CD4-positive, alpha-beta T cell treated with Interleukin-4 for 1 hour (primary cell): ENCODE results near the gene C2orf69.

Experiments
- DNase-seq, 2 donors: peaks; one replicate each; pipeline ENCODE4 v3.0.0-alpha.2; 2020 to 2022

Gene C2orf69

GRCh38 chr2:199973703-199974102, 62.6 kb downstream of the C2orf69 start:
- no peak for DNase-seq

DNA sequence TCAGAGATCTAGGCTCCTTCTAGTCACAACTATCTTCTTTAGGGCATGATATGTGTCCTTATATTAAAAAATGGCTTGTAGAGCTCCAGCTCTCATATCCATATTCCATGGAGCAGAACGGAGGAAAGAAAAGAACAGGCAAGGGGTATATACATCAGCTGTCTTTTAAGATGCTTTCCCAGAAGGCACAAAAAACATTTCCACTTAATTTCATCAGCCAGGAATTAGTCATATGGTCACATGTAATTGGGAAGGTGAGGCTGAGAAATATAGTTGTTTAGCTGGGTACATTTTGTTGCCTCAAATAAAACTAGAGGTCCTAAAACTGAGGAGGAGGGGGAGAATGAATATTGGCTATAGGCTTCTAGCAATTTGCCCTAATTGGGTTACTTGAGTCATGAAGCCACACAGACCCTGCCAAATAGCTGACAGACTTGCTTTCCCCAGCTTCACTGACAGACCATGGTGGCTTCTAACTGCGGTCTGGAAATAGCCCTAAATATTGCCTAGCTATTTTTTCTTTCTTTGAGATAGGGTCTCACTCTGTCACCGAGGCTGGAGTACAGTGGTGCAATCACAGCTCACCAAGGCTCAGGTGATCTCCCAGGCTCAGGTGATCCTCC, 64.3 kb downstream of the C2orf69 start:
- no peak for DNase-seq
